Activated CD4-positive, alpha-beta memory T cell treated with anti-CD3 and anti-CD28 coated beads for 36 hours (primary cell): ENCODE data around the gene CDCP1. TPM values are rescaled to one million over a fixed set of nuclear protein-coding genes. Genes with fewer than 3 reads are reported as not detected.
"Not testable (repeated sequence)": the region's sequence is repeated elsewhere in the genome, so short reads cannot be mapped to it uniquely, and the experiment has no call there.

Source experiments
- CTCF ChIA-PET: fragments of 350-600 bp; sonication (Branson Sonifier 250); formaldehyde crosslinking; loops from one replicate; lab custom pipeline; 2021; ENCODE audit warnings: antibody characterized with exemption, inconsistent platforms; lab: Charles Lee
- POLR2A ChIA-PET: fragments of 350-600 bp; sonication (Branson Sonifier 250); formaldehyde crosslinking; loops from one replicate; lab custom pipeline; 2021; ENCODE audit warnings: antibody characterized with exemption; lab: Charles Lee
- DNase-seq: peaks from one replicate; pipeline ENCODE4 v3.0.0-alpha.2; 2020
- H3K27ac Mint-ChIP-seq: one replicate; pipeline ENCODE4 v1.8.0; 2021; ENCODE audit warnings: mixed read lengths
- H3K27me3 Mint-ChIP-seq: one replicate; pipeline ENCODE4 v1.8.0; 2021; ENCODE audit warnings: mixed read lengths
- H3K36me3 Mint-ChIP-seq: one replicate; pipeline ENCODE4 v1.8.0; 2021; ENCODE audit warnings: mixed read lengths
- H3K4me1 Mint-ChIP-seq: one replicate; pipeline ENCODE4 v1.8.0; 2021; ENCODE audit warnings: low read depth, mixed read lengths
- H3K4me3 Mint-ChIP-seq: one replicate; pipeline ENCODE4 v1.8.0; 2021; ENCODE audit warnings: mild to moderate bottlenecking, mixed read lengths
- H3K9me3 Mint-ChIP-seq: one replicate; pipeline ENCODE4 v1.8.0; 2021; ENCODE audit warnings: mixed read lengths
- intact Hi-C: fragments of 100-400 bp; cut with micrococcal nuclease; formaldehyde crosslinking; loops from one replicate; pipeline ENCODE4 v1.15.1; 2023
- total RNA-seq, 2 experiments: library from RNA; stranded (reverse); gene quantifications; one replicate each; pipeline ENCODE4 v1.2.3, GENCODE V29; 2021

The CDCP1 gene
- total RNA-seq, 2 experiments from 2014 or later = 0.48 to 0.53 TPM

DNA sequence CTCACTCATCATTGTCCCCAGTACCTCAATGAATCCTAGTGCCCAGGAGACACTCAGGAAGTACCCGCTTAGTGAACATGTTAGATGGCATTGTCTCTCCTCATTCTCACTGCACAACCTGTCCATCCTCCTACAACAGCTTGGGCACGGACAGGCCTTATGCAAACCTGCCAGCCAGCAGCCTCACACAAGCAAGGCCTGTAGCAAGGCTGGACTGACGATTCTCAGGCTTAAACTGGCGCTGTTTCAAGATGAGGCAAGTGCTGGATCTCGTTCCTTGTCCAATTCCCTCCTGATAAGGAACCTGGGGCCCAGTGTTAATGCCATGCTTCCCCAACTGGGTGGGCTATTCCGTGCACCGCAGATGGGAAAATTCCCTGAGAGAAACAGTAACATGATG is 59.0 kb downstream of the CDCP1 start:
- H3K27ac Mint-ChIP-seq = no peak overlapping the region
- DNase-seq = no peak
- H3K27me3 Mint-ChIP-seq = no peaks in the 10 kb centered on the region
- ChIA-PET CTCF (interaction anchor here (0.7 to 1.0 kb wide), 2 partner anchors 46 to 123 kb away, joined by 3 to 4 read pairs; no protein-coding TSS in a partner anchor), POLR2A (no interaction called here)
- intact Hi-C loops = no loop called here
- peaks cover 1% of the 10 kb centered on the region for H3K36me3 Mint-ChIP-seq
- H3K4me3 Mint-ChIP-seq = no peak overlapping the region
- H3K9me3 Mint-ChIP-seq = peaks cover 5% of the 10 kb centered on the region
- H3K4me1 Mint-ChIP-seq = peaks cover 2% of the 10 kb centered on the region

DNA sequence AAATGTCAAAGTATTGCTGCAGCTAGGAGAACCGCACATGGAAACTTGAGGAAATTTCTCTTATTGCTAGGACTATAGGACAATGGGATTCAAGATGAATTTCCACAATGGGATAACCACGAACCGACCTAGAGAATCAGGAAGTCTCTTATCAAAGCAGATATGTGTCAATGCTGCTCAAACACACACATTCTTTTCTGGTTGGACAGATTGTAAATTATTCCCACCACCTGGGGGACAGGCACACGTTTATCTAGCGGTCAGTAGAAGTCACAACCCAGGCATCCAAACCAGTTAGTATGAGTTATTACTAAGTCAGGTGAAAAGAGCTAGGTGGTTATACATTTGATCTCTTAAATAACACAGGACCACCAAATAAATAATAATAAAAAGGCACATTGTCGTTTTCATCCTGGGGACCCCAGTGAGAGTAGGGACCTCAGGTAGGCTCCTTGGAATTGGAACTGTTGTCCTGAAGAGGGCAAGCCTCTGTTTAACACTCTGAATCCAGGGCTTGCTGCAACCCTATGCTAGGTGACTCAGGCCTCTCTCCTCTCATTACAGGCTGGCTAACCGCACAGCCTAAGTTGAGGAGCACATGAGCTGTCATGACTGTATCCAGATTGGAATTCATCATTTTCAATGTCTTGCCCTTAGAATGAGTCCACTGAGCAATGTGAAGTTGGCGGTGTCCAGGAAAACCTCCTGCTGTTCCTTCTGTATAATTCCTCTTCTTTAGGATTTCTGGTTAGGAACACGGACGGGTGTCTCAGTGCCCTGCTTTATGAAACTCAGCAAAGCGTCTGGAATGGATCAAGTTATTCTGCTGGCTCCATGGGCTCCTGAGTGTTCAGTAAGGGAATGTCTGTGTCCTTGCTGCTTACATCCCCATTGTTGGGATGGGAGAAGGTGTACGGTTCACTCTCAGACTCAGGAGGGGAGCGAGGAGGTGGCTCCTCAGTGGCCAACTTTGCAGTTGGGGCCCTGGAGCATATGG is 61.1 kb downstream of the CDCP1 start:
- Mint-ChIP-seq H3K4me1 (peaks cover 2% of the 10 kb centered on the region), H3K27me3 (no peaks in the 10 kb centered on the region), H3K4me3 (no peak overlapping the region), H3K27ac (no peak overlapping the region), H3K9me3 (peaks cover 3% of the 10 kb centered on the region), H3K36me3 (no peaks in the 10 kb centered on the region)
- POLR2A ChIA-PET = no interaction called here
- DNase-seq = no peak
- CTCF ChIA-PET = no interaction called here
- intact Hi-C loops = no loop called here

DNA sequence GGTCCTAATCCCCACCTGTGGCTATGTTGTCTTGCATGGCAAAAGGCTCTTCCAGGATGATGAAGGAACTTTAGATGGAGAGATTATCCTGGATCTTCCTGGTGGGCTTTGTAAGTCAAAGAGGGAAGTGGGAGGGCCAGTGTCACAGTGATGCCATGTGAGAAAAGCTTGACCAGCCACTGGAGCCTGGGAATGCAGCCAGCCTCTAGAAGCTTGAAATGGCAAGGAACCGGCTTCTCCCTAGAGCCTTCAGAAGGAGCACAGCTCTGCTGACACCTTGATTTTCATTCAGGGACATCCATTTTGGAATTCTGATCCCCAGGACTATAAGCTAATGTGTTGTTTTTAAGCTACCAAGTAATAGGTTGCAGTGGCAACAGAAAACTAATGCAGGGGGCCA is 61.8 kb downstream of the CDCP1 start:
- no peak overlapping the region for H3K27ac Mint-ChIP-seq
- H3K36me3 Mint-ChIP-seq = no peaks in the 10 kb centered on the region
- peaks cover 2% of the 10 kb centered on the region for H3K4me1 Mint-ChIP-seq
- DNase-seq = no peak
- H3K9me3 Mint-ChIP-seq = peaks cover 3% of the 10 kb centered on the region
- intact Hi-C loops = no loop called here
- no peaks in the 10 kb centered on the region for H3K27me3 Mint-ChIP-seq
- ChIA-PET POLR2A (no interaction called here), CTCF (no interaction called here)
- H3K4me3 Mint-ChIP-seq = no peak overlapping the region

DNA sequence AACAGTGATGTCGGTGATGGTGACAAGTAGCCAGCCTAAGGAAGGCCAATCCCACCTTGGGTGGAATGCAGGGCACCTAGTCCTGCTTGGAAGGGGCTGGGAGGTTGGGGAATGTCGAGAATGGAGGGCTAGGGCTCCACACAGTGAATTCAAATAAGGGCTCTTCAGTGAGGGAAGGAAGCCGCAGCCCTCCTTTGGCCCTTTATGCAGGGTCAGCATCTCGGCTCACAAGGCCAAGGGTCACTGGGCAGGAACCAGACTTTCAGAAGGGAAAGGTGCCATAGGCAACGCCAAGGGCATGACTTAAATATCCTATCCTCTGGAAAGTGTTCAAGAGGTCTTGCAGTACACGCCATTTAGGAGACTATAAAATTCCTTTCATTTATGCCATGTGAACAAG is 63.2 kb downstream of the CDCP1 start:
- Mint-ChIP-seq H3K4me3 (no peak overlapping the region), H3K27ac (no peak overlapping the region), H3K27me3 (no peaks in the 10 kb centered on the region), H3K36me3 (no peaks in the 10 kb centered on the region), H3K4me1 (no peaks in the 10 kb centered on the region), H3K9me3 (peaks cover 3% of the 10 kb centered on the region)
- no peak for DNase-seq
- ChIA-PET CTCF (no interaction called here), POLR2A (no interaction called here)
- intact Hi-C loops = no loop called here

DNA sequence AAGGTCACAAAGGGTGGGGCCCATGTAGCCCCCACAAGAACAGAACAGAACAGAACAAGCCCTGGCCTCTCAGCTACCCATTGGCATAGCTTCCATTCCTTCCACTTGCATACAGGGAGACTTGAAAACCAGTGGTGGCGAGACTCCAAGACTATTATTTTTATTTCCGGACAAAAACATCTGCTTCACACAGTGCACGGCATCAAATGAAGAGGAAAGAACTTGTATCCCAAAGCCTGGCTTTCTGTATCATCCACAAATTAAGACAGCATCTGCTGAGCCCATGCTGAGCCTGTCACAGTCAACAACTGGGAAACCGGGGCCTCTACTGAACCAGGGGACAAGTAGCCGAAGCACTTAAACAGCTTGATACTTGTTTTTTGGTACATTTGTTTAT is 64.0 kb downstream of the CDCP1 start:
- Mint-ChIP-seq H3K27me3 (no peaks in the 10 kb centered on the region), H3K4me3 (no peak overlapping the region), H3K4me1 (no peaks in the 10 kb centered on the region), H3K27ac (no peak overlapping the region), H3K36me3 (no peaks in the 10 kb centered on the region), H3K9me3 (peaks cover 3% of the 10 kb centered on the region)
- intact Hi-C loops = no loop called here
- DNase-seq = no peak
- ChIA-PET POLR2A (no interaction called here), CTCF (no interaction called here)

DNA sequence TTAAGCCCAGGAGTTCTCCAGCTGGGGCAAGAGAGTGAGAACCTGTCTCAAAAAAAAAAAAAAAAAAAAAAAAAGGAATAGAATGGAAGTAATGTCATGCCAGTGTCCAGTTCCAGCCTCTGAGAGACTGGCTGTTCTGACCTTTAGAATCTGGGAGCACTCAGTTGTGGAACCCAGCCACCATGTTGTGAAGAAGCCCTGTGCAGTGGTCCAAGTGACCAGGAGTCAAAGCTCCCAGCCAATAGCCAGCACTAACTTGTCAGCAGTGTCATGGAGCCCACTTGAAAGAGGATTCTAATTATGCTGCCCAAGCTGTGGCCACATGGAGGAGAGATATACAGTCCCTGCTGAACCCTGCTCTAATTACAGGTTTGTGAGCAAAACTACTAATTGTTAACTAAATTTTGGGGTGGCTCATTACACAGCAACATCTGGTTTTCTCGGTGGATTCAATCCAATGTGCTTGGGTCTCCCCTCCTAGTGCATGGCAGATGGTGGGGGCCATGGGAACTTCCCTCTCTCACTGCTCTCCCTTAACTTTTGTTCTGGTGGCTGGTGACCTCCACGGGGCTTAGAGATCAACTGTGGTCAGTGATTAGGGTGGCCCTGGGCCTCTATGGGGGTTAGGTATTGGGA is 64.6 kb downstream of the CDCP1 start:
- no peak overlapping the region for H3K4me3 Mint-ChIP-seq

DNA sequence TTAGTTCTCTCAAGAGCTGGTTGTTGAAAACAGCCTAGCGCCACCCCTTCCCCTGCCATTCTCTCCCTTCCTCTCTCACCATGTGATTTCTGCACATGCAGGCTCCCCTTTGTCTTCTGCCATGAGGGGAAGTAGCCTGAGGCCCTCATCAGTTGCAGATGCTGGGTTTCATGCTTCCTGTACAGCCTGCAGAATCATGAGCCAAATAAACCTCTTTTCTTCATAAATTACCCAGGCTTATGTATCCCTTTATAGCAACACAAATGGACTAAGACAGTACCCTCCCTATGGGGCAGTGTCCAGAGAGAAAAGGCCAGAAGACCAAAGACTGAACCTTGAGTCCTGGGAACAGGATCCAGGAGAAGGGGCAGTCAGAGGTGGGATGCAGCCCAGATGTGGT is 65.4 kb downstream of the CDCP1 start:
- intact Hi-C loops = no loop called here
- Mint-ChIP-seq H3K27me3 (peaks cover 2% of the 10 kb centered on the region), H3K4me3 (no peak overlapping the region), H3K4me1 (no peaks in the 10 kb centered on the region), H3K27ac (no peak overlapping the region), H3K36me3 (no peaks in the 10 kb centered on the region), H3K9me3 (peaks cover 3% of the 10 kb centered on the region)
- ChIA-PET POLR2A (no interaction called here), CTCF (interaction anchor here (1.0 kb wide), 1 partner anchor 40 kb away, joined by 3 read pairs; no protein-coding TSS in a partner anchor)
- no peak for DNase-seq

More for the DNA sequence above, 64.6 kb downstream of the CDCP1 start:
- no peak for DNase-seq
- intact Hi-C loops = no loop called here
- ChIA-PET CTCF (no interaction called here), POLR2A (no interaction called here)
- H3K27me3 Mint-ChIP-seq = no peaks in the 10 kb centered on the region
- H3K36me3 Mint-ChIP-seq = no peaks in the 10 kb centered on the region
- H3K9me3 Mint-ChIP-seq = peaks cover 3% of the 10 kb centered on the region
- no peaks in the 10 kb centered on the region for H3K4me1 Mint-ChIP-seq
- H3K27ac Mint-ChIP-seq = no peak overlapping the region

DNA sequence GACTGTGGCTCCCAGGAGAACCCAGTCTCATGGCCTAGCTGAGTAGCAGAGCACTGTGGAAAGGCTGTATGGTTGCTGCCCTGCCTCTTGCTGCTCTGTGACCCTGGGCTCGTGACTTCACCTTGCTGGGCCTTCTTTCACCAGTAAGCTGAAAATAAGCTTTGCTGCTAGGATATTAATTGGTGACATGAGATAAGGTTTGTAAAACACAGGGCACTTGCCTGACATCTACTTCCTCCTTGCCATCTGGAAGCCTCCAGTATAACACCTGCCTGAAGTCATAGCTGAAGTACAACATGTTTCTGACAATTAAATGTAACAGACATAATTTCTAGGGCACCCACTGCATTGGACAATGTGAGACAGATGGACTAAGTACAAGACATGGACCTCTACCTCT is 66.5 kb downstream of the CDCP1 start:
- intact Hi-C loops = no loop called here
- Mint-ChIP-seq H3K4me1 (no peaks in the 10 kb centered on the region), H3K36me3 (no peaks in the 10 kb centered on the region), H3K9me3 (peaks cover 3% of the 10 kb centered on the region), H3K4me3 (no peak overlapping the region), H3K27me3 (peaks cover 2% of the 10 kb centered on the region), H3K27ac (no peak overlapping the region)
- no peak for DNase-seq
- CTCF ChIA-PET = interaction anchor here (1.0 kb wide), 1 partner anchor 39 kb away, joined by 3 read pairs; no protein-coding TSS in a partner anchor
- POLR2A ChIA-PET = no interaction called here

DNA sequence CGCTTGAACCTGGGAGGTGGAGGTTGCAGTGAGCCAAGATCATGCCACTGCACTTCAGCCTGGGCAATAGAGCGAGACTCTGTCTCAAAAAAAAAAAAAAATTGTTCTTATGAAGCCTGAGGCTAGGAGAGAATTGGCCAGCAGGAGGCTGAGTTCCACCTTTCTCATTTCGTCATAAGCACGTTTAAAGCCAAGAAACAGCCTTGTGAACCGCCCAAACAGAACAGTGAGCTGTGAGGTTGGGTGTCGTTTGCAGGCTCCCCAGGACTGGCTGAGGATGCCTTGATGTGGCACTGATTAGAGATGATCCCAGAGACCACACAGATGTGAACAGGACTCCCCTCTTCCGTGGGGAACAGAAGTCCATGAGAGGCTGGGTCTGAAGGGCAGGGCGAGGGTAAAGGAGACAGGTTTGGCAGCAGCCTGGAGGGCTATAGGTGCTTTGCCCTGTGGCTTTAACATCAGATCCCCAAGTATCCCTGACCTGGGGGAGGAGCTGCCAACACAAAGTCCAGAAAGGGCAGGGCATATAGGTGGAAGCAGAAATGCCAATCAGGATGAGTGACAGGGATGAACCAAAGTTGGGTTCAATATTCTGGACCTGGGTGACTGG is 67.2 kb downstream of the CDCP1 start:
- peaks cover 5% of the 10 kb centered on the region for H3K27me3 Mint-ChIP-seq
- POLR2A ChIA-PET = no interaction called here
- peaks cover 3% of the 10 kb centered on the region for H3K9me3 Mint-ChIP-seq
- H3K4me3 Mint-ChIP-seq = no peak overlapping the region
- intact Hi-C loops = no loop called here
- H3K4me1 Mint-ChIP-seq = no peaks in the 10 kb centered on the region
- no peaks in the 10 kb centered on the region for H3K36me3 Mint-ChIP-seq
- H3K27ac Mint-ChIP-seq = no peak overlapping the region
- DNase-seq = no peak
- CTCF ChIA-PET = interaction anchor here (0.7 kb wide), 1 partner anchor 132 kb away, joined by 3 read pairs; no protein-coding TSS in a partner anchor

DNA sequence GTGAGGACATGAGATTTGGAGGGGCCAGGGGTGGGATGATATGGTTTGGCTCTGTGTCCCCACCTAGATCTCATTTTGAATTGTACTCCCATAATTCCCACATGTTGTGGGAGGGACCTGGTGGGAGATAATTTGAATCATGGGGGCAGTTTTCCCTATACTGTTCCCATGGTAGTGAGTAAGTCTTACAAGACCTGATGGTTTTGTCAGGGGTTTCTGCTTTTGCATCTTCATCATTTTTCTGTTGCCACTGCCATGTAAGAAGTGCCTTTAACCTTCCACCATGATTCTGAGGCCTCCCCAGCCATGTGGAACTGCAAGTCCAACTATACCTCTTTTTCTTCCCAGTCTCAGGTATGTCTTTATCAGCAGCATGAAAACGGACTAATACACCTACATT is 67.9 kb downstream of the CDCP1 start:
- H3K4me3 Mint-ChIP-seq, H3K4me1 Mint-ChIP-seq, H3K36me3 Mint-ChIP-seq, H3K27ac Mint-ChIP-seq, H3K27me3 Mint-ChIP-seq, intact Hi-C loops, POLR2A ChIA-PET, DNase-seq, H3K9me3 Mint-ChIP-seq, CTCF ChIA-PET: not testable (repeated sequence)

DNA sequence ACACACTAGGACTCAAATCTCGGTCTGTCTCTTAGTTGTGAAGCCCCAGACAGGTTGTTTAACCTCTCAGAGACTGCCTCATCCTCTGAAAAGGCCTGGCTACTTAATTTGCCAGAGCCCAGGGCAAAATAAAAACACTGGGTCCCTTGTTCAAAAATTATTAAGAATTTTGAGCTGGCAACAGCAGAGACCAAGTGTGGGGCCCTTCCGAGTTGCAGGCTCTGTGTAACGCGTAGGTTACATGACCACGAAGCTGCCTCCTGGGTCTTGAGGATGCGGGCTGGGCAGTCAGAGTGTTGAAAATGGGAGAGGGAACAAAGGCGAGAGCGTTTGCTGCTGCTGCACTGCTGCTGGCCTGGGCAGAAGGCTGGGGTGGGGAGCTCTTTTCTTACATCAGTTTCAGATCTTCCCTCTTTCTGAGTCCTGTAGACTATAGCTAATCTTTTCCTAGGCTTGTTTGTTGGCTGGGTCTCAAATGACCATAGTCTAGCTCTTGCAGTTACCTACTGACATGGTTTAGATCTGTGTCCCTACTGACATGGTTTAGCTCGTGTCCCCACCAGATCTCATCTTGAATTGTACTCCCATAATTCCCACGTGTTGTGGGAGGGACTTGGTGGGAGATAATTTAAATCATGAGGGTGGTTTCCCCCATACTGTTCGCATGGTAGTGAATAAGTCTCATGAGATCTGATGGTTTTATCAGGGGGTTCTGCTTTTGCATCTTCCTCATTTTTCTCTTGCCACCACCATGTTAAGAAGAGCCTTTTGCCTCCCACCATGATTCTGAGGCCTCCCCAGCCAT is 70.2 kb downstream of the CDCP1 start:
- peaks cover 8% of the 10 kb centered on the region for H3K27me3 Mint-ChIP-seq
- ChIA-PET CTCF (interaction anchor here (1.3 kb wide), 1 partner anchor 36 kb away, joined by 6 read pairs; no protein-coding TSS in a partner anchor), POLR2A (no interaction called here)
- no peaks in the 10 kb centered on the region for H3K4me1 Mint-ChIP-seq
- H3K27ac Mint-ChIP-seq = no peak overlapping the region
- no peak for DNase-seq
- no peak overlapping the region for H3K4me3 Mint-ChIP-seq
- intact Hi-C loops = no loop called here
- peaks cover 3% of the 10 kb centered on the region for H3K9me3 Mint-ChIP-seq
- no peaks in the 10 kb centered on the region for H3K36me3 Mint-ChIP-seq
